ENCODE measurements around the gene RRP1B.

Gene RRP1B

DNA sequence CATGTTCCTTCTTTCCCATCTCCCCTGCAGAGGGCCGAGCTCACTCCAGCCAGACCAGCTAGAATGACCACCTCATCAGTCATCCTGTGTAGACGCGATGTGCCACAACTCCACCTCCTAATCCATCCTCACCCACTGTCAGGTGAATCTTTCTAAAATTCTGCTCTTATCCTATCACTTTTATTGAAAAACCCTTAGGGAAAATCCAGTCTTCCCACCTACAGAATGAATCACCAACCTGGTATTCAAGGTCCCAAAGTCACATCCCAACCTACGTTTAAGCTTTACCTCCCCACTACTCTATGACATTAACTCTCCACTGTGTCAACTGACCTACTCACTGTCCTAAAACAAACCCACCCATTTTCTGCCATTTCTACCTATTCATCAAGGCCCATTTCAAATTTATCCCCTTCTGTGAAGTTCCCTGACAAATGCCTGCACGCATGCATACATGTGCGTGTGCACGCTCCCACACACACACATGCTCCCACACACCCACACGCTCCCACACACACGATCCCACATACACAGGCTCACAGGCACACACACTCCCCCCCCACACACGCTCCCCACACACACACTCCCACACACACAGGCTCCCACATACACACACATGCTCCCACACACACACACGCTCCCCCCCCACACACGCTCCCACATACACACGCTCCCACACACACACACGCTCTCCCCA, 27.8 kb upstream of the RRP1B start:
- in situ Hi-C loops (cut with HindIII; ENCODE audit: low sequenced_read_pairs): no loop called here
- no peak overlapping the region for H3K4me3 ChIP-seq (ENCODE audit: low read depth, low read length)
- no peak for TF ChIP-seq CTCF (IDR thresholded peaks at IDR 0.05; ENCODE audit: low read depth, low read length)
- DNase-seq (ENCODE audit: low read depth, low spot score): no peak

DNA sequence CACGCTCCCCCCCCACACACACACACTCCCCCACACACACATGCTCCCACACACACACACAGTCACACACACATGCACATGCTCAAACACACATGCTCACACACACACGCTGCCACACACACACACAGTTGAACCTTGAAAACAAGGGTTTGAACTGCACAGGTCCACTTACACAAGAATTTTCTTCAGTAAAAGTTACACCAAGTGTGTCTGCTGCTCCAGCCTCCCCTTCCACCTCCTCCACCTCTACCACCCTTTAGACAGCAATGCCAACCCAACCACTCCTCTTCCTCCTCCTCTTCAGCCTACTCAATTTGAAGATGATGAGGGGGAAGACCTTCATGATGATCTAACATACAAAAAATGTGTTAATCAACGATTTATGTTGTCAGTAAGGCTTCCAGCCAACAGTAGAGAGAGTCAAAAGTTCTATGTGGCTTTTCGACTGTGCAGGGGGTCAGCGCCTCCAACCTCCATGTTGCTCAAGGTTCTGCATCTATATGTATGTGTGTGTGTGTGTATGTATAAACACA, 26.9 kb upstream of the RRP1B start:
- no peak overlapping the region for H3K4me3 ChIP-seq (ENCODE audit: low read depth, low read length)
- in situ Hi-C loops (cut with HindIII; ENCODE audit: low sequenced_read_pairs): no loop called here
- DNase-seq (ENCODE audit: low read depth, low spot score): no peak
- TF ChIP-seq CTCF (IDR thresholded peaks at IDR 0.05; ENCODE audit: low read depth, low read length): no peak

- in situ Hi-C loops (cut with HindIII; ENCODE audit: low sequenced_read_pairs): no loop called here
- no peak for DNase-seq (ENCODE audit: low read depth, low spot score)
- no peak overlapping the region for H3K4me3 ChIP-seq (ENCODE audit: low read depth, low read length)
- TF ChIP-seq CTCF (IDR thresholded peaks at IDR 0.05; ENCODE audit: low read depth, low read length): no peak
Measured at GRCh38 chr21:43634618-43635017, 24.7 kb upstream of the RRP1B start.

DNA sequence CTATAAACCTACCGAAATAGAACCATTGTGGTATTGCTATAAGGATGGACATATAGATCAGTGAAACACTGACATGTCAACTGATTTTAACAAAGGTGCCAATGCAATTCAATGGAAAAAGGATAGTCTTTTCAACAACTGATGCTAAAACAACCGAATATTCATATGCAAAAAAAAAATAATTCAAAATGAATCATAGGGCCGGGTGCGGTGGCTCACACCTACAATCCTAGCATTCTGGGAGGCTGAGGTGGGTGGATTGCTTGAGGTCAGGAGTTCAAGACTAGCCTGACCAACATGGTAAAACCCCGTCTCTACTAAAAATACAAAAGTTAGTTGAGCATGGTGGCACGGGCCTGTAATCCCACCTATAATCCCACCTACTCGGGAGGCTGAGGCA, 23.9 kb upstream of the RRP1B start:
- in situ Hi-C loops (cut with HindIII; ENCODE audit: low sequenced_read_pairs): no loop called here
- no peak overlapping the region for H3K4me3 ChIP-seq (ENCODE audit: low read depth, low read length)
- no peak for TF ChIP-seq CTCF (IDR thresholded peaks at IDR 0.05; ENCODE audit: low read depth, low read length)
- no peak for DNase-seq (ENCODE audit: low read depth, low spot score)

GRCh38 chr21:43637530-43638158, 21.7 kb upstream of the RRP1B start:
- no peak for TF ChIP-seq CTCF (IDR thresholded peaks at IDR 0.05; ENCODE audit: low read depth, low read length)
- H3K4me3 ChIP-seq (ENCODE audit: low read depth, low read length): no peak overlapping the region
- in situ Hi-C loops (cut with HindIII; ENCODE audit: low sequenced_read_pairs): no loop called here
- no peak for DNase-seq (ENCODE audit: low read depth, low spot score)

- DNase-seq (ENCODE audit: low read depth, low spot score): peak; percentile 22
- H3K4me3 ChIP-seq (ENCODE audit: low read depth, low read length): no peak overlapping the region
- in situ Hi-C loops (cut with HindIII; ENCODE audit: low sequenced_read_pairs): no loop called here
- no peak for TF ChIP-seq CTCF (IDR thresholded peaks at IDR 0.05; ENCODE audit: low read depth, low read length)
Measured at GRCh38 chr21:43639470-43640353, 19.6 kb upstream of the RRP1B start.
